Stimulated activated CD8-positive, alpha-beta memory T cell treated with anti-CD3 and anti-CD28 coated beads, Interleukin-2, amount 100 ng/mL, for 48 hours (primary cell): ENCODE data around the gene EIF6.

Experiments used
- DNase-seq, 2 donors: peaks; one replicate each; pipeline ENCODE4 v3.0.0-alpha.2; 2020; ENCODE audit warnings: low read depth in 2 of 2

The EIF6 gene

DNA sequence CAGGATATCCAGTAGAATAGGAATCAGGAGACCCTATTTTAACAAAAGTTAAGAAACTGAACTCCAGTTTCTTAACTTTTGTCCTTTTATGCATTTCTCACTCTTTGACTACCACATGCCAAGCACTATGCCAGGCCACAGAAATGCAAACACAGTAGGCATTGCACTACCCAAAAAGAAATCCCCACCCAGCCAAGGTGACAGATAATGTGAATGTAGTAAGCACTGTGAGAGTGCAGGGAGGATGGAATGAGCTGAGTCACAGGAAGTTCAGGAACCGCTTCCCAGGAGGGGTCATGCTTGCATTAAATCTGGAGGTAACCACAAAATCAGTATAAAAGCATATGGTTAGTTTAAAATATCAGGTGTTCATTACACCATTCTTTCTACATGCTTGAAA lies 27.7 kb upstream of the EIF6 start:
- no peak for DNase-seq

DNA sequence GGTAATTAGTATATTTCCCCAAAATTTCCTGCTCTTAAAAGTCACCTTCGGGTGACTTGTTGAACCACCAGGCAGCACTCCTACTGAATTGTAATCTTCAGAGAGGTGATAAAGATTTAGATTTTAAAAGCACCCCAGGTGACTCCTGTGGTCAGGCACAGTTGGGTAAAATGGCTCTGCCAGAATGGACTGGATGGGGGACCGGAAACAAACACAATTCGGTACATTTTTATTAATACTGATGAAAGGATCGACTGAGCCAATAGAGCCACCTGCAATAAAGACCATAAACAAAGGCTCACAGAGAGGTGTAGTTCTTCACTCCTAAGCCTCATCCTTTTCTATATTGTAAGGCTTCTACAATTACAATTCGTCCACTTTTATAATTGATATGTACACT lies 27.2 kb upstream of the EIF6 start:
- DNase-seq: no peak

DNA sequence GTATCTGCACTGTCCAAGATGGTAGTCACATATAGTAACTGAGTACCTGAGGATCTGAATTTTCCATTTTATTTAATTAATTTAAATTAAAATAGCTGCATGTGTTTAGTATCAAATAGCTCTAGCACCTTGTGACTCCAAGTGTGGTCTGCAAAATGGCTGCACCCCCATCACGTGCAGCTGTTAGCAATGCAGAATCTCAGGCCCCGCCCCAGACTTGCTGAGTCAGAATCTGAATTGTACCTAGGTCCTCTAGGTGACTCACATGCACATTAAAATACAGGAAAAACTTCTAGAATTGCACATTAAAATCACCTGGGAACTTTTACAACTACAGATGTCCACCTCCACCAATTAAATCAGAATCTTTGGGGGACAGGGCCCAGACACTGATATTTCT lies 26.8 kb upstream of the EIF6 start:
- peak; percentile 40 to 77 for DNase-seq

DNA sequence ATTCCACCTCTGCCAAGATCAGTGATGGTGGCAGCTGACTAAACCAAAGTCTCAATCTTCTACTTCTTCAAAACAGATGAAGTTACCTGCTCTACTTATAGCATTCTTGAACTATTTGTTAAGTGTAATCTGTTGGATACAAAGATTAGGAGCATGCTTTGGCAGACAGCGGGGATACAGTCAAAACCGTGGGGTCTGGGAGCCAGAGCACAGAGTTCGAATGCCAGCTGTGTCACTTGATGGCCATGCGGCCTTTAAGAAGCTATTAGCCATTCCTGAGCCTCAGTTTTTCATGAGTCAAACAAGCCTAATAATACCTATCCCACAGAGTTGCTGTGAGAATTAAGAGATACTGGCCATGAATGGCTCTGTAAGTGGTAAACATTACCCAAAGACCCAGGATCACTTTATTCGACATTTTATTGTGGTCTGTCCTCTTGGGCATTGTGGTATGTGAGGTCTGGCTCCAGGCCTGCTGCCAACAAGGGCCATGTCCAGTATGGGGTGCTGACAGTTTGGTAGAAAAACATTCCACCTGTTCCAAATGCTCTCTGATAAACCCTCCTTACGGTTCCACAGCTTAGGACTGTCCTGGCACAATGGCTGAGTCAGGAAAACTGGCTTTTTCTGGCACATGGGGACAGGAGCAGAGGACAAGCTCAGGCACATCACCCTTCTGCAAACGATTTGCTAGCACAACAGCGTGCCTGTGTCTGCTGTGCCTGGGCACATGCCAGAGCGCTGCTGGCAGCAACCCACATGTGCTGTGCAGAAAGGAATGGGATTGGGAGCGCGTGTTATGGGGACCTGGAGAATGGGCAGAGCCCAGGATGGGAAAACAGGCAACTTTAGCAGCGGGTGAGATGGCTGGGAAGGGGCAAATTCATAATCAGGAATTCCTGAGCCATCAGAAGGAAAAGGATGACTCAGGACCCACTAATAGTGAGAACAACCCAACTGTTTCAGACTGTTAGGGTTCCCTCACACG lies 23.4 kb upstream of the EIF6 start:
- DNase-seq: no peak

DNA sequence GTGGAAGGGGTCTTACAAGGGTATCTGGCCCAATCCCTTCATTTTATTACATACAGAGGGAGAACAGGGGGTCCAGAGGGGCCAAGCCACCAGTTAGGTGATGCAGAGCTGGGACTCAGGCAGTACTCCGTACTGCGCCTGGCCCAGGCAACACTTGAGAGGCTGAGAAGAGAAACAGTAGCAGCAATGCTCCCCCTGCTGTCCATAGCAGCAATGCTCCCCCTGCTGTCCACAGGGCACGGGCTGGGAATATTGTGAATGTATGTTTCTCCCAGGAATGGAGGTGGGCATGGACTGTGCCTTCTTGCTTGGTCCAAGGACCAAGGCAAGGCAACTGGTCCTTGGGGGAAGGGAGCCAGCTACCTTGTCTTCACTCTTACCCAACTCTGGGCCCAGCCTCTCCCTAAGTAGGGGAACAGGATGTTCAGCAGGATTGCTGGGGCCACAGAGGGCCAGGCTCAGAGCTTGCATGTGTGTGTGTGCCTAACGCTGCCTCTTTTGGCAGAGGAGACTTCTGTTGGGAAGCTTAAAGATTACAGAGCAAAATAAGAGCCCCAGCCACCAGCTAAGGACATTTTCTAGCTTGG lies 22.5 kb upstream of the EIF6 start:
- DNase-seq: no peak

DNA sequence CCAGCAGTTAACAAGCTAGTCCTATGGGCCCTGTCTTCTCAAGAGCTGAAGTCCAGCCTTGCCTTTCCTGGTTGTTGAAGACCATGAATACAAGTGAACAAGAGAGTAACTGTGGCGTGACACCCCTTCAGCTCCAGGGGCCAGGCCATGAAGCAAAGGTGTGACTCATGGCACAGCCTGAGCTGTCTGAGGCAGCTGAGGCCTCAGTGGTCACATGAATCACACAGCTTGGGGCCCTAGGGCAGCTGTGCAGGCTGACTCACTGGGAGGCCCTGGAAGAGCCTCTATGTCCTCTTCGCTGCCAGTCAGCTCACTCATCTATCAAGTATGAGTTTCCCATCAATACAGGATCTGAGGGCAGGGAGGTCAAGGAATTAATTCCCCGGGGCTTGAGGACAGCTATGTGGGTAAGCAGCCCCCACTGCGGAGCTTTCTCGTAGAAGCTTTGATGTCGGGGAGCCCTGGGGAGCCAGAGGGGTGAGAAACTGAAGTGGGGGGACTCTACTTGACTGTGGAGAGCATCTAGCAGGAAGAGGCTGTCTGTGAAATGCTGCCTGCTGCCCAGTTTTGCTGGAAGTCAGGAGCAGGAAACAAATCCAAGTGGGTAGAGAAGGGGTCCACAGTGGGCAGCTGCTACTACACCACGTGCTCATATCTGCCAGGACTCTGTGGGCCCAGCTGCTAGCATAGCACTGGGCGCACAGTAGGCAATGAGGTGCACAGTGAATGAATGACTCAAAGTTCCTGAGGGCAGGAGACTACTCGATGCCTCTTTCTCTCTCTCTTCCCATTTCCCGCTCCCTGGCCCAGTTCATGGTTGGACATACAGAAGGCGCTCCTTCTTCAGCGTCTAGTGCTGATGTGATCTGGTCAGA lies 21.3 kb upstream of the EIF6 start:
- DNase-seq: peak; percentile 67 to 76

DNA sequence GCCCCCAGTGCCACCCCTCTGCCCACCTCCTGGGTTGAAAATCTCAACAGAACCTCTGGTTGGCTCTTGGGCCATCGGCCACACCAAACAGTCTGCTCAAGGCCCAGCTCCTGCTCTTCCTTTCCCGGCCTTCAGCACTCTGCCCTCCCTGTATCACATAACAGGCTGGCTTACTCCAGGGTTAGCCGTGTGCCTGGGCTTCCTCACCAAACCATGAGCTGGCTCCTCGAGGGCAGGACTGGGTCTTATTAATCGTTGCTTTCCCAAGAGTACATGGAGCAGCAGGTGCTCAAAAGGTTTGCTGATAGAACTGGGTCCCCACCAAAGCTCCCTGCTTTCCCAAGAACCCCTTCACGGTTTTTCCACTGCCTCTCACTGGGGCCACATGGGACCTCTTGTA lies 20.4 kb upstream of the EIF6 start:
- DNase-seq: no peak

DNA sequence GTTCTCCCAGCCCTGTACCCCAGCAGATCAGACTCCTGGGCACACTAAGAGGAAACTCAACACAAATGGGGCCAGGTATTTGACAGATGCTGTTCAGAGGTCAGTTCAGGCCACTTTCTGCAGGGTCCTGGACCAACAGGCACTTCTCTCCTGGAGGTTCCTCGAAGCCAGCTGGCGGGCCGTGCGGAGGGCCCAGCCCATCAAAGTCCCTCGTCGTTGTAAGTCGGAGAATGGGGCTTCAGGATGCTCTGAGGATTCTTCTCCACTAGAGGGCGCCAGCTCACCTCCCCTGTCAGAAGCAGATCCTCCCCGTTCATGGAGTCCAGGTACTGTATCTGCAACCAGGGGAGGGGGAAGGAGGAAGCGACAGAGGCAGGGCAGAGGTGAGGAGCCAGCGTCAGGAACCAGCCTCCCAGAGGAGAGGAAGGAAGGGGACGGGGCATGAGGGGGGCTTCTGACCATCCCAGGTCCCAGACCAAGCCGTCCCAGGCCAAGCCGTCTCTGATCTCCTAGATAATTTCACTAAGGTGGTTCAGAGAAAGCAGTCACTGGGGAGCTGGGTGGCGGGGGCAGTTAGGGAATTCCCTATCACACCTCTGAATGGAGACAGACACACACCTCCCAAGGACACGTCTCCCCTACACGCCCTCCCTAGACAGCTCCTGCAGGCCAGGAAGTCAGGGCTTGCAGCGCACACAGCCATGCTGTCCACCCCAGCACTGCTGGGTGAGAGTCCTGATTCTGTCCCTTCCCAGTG lies 19.3 kb upstream of the EIF6 start:
- DNase-seq: peak; percentile 60 to 78

DNA sequence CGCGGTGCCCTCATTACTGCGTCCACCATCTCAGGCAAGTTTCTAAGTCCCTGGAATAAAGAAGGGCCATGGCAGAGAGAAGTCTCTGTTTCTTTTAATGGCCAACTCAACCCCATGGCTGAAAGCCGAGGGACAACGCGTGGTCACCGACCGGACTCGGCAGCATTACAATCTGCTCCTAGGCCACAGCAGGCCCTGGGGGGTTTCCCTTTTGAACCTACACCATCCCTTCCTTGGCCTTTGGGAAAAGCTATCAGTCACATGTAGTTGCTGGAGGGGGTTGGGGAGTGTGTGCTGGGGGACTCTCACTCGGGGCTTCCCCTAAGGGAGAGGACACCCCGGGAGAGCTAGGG lies 18.8 kb upstream of the EIF6 start:
- DNase-seq: no peak

DNA sequence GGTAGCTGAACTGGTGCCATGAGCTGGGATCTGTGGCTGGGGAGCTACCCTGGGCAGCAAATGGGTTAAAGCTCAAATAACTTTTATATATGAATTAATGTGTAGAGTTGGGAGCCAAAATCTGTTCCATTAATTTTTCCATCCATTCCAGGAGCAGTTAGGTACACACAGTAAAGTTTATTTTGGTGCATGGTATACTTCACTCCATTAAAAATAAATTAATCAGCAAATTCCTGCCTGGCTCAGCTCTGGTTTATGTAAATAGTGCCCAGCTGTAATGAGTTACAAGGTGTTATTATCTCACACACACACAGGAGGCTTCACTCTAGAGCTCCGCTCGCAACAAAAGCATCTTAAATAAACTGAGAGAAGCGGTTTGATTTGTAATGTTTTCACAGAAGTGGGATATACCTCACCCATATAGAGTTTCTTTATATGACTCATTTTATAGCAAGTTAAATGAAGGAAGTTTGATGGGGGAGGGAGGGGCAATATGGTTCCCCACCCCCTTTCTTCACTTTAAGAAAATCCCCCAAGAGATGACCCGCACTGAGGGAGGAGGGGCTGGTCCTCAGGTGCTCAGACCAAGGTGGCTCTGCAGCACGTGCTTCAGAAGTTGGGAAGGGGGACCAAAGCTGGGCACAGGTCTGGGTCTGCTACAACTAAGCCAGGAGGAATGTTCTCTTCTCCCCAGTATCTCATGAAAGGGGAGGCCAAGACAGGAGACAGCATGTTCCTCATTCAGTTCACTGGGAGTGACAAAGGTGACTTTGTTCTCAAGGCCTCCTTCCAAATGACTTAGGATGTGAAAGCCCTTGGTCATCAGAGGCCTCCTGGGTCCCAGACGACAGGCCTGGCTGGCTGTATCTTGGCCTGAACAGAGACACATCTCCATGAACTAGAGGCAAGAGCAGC lies 18.1 kb upstream of the EIF6 start:
- no peak for DNase-seq

DNA sequence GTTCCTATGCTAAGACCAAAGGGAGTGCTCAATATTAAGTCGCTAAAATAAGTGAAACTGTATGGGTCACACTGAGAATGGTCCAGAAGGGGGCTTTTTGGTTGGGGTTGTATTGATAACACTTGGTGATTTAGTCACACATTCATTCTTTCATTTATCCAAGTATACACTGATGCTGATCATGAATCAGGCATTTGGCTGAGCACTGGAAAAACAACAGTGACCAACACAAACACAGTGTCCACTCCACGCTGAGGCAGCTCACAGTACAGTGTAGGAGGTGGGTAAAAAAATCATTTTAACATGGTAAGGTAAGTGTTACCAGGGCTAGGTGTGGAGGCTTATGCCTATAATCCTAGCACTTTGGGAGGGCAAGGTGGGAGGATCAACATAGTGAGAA lies 16.9 kb upstream of the EIF6 start:
- DNase-seq: no peak

DNA sequence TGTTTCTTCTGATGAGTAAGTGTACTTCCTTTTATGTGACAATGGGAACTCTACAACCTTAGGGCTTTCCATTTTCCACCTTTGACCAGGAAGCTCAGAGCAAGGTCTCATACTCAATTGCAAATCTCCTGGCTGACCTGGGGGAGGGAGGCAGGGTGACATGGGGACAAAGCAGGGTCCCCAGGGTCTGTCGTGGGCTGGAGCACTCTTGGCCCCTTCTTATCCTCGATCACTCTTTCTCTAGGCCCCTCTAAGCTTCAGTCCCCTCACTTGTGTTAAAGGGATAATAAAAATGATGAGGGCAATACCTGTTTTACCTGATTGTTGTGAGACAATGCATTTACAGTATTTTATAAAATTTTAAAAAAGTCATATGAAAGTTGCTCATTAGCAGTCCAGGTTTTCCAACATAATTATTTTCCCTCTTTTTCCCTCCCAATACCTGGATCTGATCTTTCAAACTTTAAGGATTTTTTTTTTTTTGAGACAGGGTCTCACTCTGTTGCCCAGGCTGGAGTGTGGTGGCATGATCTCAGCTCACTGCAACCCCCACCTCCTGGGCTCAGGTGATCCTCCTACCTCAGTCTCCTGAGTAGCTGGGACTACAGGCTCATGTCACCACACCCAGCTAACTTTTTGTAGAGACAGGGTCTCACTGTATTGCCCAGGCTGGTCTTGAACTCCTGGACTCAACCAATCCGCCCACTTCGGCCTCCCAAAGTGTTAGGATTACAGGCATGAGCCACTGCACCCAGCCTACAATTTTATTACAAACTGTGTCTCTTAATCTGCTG lies 16.1 kb upstream of the EIF6 start:
- DNase-seq: no peak

DNA sequence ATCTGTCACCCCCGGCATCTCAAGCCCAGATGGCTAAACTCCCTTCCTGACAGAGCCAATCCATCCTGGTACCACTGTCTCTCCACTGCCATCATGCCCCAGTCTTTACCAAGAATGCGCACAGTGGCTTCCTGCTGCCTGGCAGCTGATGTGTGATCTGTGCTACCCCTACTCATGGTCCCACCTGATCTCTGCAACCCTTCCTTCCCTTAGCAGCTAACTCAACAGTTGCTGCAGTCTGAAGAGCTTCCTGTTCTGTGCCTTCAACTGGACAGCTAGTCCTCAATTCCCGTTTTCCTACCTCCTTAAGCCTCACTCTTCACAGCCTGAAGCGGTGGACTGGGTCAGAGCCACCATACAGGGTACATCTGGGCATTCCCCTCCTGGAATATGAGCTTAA lies 15.2 kb upstream of the EIF6 start:
- DNase-seq: no peak

DNA sequence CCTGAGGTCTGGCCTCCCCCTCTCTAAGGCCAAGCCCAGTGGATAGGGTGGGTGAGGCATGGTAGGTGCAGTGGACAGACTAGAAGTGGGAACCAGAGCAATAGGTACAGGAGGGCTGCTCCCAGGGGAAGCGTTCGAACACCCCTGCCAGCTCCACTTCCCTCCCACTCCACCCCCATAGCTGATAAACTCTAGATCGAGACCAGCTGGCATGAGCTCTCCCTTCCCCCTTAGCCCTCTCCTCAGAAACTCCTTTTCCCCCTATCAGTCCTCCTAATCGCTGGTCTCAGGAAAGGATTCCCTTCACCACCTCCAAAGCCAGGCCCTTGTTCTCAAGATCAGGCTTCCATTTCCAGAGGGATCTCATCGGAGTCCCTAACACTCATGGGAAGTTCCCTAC lies 13.7 kb upstream of the EIF6 start:
- no peak for DNase-seq

DNA sequence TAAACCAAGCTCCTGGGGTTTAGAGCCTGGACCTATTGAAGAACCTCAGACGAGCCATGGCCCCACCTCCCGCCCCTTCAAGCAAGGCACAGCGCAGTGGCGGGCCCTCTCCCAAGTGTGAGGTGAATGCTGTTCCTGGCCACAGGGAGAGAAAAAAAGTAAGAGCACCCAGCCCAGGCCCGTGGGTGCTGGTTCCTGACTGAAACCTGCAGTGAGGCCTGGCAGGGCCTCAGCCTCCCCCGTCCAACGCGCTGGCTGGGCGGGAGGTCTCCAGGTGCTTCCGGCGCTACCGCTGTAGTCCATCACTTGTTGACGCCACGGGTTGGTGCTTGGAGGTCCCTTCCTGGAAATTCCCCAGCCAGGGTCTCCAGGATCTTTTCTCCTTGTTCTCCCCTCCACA lies 13.2 kb upstream of the EIF6 start:
- no peak for DNase-seq

DNA sequence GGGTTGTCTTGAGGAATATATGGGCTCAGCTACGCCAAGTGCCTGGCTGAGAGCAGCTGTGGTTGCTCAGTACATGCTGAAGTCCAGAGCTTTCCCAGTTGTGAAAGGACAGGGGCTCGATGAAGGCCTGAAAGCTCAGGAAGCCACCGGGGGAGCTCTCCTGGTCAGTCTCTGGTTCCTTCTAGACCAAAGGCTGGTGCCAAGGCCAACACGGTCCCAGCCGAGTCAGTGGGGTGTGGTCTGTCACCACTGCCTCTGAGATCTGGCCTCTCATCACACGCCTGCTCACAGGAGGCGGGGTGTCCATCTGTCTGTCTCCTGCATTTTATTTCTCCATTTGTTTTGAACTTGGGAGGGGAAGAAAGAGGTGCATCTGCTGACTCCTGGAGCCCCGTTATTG lies 12.6 kb upstream of the EIF6 start:
- no peak for DNase-seq

DNA sequence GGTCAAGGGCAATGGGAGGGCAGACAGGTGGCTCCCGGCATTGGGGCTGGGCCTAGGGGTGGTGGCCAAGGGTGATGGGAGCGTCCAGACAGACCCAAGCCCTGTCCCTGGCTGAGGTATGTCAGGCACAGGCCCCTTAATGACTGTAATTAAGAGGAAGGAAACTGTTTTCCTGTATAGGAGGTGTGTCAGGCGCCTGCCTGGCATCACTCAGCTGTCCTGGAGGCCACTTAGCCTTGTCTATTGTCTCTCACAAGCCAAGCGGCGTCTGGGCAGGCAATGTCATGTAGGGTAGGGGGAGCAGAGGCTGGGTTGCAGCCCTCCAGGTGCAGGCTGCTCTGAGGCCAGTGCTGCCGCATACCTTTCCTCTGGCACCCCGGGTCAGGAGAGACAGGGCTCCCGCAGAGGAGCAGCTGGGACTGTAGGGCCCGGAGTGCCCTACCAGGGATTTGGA lies 11.6 kb upstream of the EIF6 start:
- DNase-seq: no peak

DNA sequence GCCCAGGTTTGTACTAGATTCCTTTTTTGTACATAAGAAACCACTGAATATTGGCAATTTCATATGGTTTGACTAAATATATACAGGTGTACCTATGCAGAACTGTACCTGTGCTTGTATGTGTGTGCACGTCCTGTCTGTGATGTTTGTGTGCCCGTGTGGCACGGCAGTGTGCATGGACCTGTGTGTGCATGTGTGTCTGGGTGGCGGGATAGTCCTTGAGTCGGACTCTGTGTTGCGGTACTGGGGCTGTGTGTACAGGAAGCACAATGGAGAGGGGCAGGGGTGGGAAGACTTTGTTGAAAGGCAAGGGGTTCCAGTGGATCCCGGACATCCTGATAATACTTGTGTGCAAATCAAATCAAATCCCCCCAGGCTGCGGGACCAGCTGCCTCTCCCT lies 11.1 kb upstream of the EIF6 start:
- DNase-seq: no peak

DNA sequence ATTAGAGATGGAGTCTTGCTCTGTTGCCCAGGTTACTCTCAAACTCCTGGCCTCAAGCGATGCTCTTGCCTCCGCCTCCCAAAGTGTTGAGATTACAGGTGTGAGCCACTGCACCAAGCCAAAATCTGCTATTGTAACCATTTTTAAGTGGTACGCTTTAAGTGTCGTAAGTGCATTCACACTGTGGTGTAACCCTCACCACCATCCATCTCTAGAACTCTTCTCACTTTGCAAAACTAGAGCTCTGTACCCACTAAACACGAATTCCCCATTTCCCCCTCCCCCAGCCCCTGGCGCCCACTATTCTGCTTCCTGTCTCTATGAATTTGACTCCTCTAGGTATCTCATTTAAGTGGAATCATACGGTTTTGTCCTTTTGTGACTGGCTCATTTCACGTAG lies 10.5 kb upstream of the EIF6 start:
- no peak for DNase-seq

DNA sequence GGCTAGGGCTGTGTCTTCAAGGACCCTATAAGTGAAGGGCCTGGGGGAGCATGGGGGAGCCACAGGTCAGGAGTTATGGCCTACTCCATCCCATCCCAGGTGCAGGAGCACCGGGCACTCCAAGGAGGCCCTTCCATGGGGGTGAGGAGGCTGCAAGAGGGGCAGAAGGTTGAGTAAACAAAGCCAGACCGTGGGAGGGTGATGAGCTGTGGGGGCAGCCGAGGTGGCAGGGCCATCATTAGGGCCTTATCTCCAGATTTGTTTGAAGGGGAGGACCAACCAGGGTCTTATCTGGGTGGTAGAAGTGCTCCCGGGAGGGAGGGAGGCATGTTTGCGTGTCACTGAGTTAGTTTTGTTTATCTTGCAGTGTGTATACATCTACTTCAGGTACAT lies 9.7 kb upstream of the EIF6 start:
- no peak for DNase-seq
